GM23248 (cell line): ENCODE results near the gene ZNF292.

ENCODE experiments used
- EZH2 ChIP-seq: fragments of 200-600 bp; sonication (generic); IDR thresholded peaks from 2 replicates; pipeline ENCODE4 v1.6.1; 2018; ENCODE audit warnings: antibody characterized with exemption, mild to moderate bottlenecking; ENCODE audit not compliant: insufficient read depth, poor library complexity, severe bottlenecking
- EZH2phosphoT487 ChIP-seq: fragments of 200-600 bp; sonication (generic); IDR thresholded peaks from 2 replicates; pipeline ENCODE4 v1.6.1; 2018; ENCODE audit warnings: antibody characterized with exemption, moderate library complexity, mild to moderate bottlenecking, low read depth; ENCODE audit not compliant: insufficient read depth

GRCh38 chr6:87241304-87241703 lies 85.9 kb downstream of the ZNF292 start:
- no peak for TF ChIP-seq EZH2
- no peak for TF ChIP-seq EZH2phosphoT487
